Common myeloid progenitor, CD34-positive (primary cell): ENCODE results near the gene AVP.
A peak's percentile ranks its signal among the peaks of the same experiment; 100 is the strongest.
"Not testable (repeated sequence)": the region's sequence is repeated elsewhere in the genome, so short reads cannot be mapped to it uniquely, and the experiment has no call there.

Source experiments
- CTCF ChIA-PET: fragments of 350-600 bp; sonication (Branson Sonifier 250); formaldehyde crosslinking; loops from one replicate; lab custom pipeline; 2021; ENCODE audit warnings: antibody characterized with exemption; lab: Charles Lee
- POLR2A ChIA-PET: fragments of 350-600 bp; sonication (Branson Sonifier 250); formaldehyde crosslinking; loops from one replicate; lab custom pipeline; 2021; ENCODE audit warnings: antibody characterized with exemption; lab: Charles Lee
- DNase-seq, 3 donors: peaks; one replicate each; pipeline versions ENCODE4 v3.0.0 to v3.0.0-alpha.2; 2013
- H3K27ac ChIP-seq, 2 experiments: 1 replicate in 1 of 2; 2 replicates in 1 of 2; pipeline ENCODE4 v1.7.0; 2013; ENCODE audit warnings: inconsistent platforms in 2 of 2, low read length in 2 of 2, mild to moderate bottlenecking in 2 of 2, low read depth in 1 of 2, moderate library complexity in 1 of 2; ENCODE audit not compliant: severe bottlenecking in 2 of 2, insufficient read depth in 1 of 2, poor library complexity in 1 of 2
- H3K27me3 ChIP-seq, 5 experiments: replicated peaks in 2 of 5; 1 replicate in 3 of 5; 2 replicates in 2 of 5; pipeline versions ENCODE4 v1.6.1 to v1.7.0; 2013; ENCODE audit warnings: low read length in 4 of 5, mild to moderate bottlenecking in 2 of 5, moderate library complexity in 2 of 5, inconsistent platforms in 1 of 5; ENCODE audit not compliant: insufficient read depth in 5 of 5, control insufficient read depth in 4 of 5
- H3K36me3 ChIP-seq, 4 experiments: 1 replicate in 2 of 4; 2 replicates in 2 of 4; pipeline versions ENCODE4 v1.6.1 to v1.7.0; 2013; ENCODE audit warnings: low read length in 3 of 4, control low read depth in 1 of 4, mild to moderate bottlenecking in 1 of 4; ENCODE audit not compliant: control insufficient read depth in 4 of 4, insufficient read depth in 4 of 4
- H3K4me1 ChIP-seq, 4 experiments: 1 replicate in 3 of 4; 2 replicates in 1 of 4; pipeline versions ENCODE4 v1.6.1 to v1.7.1; 2013; ENCODE audit warnings: low read length in 3 of 4, mild to moderate bottlenecking in 3 of 4, control low read depth in 1 of 4, inconsistent platforms in 1 of 4, moderate library complexity in 1 of 4; ENCODE audit not compliant: control insufficient read depth in 4 of 4, insufficient read depth in 4 of 4; ENCODE audit errors: control extremely low read depth in 1 of 4
- H3K4me3 ChIP-seq, 7 experiments: 1 replicate in 4 of 7; 2 replicates in 3 of 7; pipeline versions ENCODE4 v1.5.1 to v1.7.0; 2013; ENCODE audit warnings: mild to moderate bottlenecking in 7 of 7, low read length in 6 of 7, moderate library complexity in 6 of 7, inconsistent platforms in 2 of 7, low read depth in 2 of 7, control low read depth in 1 of 7; ENCODE audit not compliant: insufficient read depth in 4 of 7, control insufficient read depth in 1 of 7; ENCODE audit errors: extremely low read depth in 1 of 7
- H3K9me3 ChIP-seq, 5 experiments: 1 replicate in 4 of 5; 2 replicates in 1 of 5; pipeline versions ENCODE4 v1.6.1 to v1.7.1; 2013; ENCODE audit warnings: low read length in 4 of 5, mild to moderate bottlenecking in 2 of 5, inconsistent platforms in 1 of 5, low read depth in 1 of 5, moderate library complexity in 1 of 5; ENCODE audit not compliant: control insufficient read depth in 4 of 5, insufficient read depth in 2 of 5; ENCODE audit errors: control extremely low read depth in 1 of 5
- WGBS: methylation state at CpG from one replicate; pipeline ENCODE4 v1.1.5; 2013; ENCODE audit not compliant: insufficient coverage; 5-methylcytosine and 5-hydroxymethylcytosine counted together

Gene AVP

GRCh38 chr20:3121271-3121911, 36.9 kb upstream of the AVP start:
- H3K9me3 ChIP-seq = peaks cover 0 to 15% (median 0%) of the 10 kb centered on the region in 5 experiments
- peaks cover 0 to 26% (median 18%) of the 10 kb centered on the region in 4 experiments for H3K4me1 ChIP-seq
- H3K36me3 ChIP-seq = peaks cover 0 to 19% (median 15%) of the 10 kb centered on the region in 4 experiments
- peak overlapping the region in 1 of 2 experiments; percentile 25 for H3K27ac ChIP-seq
- DNase-seq = peak in 2 of 3 donors; percentile 63 to 67
- H3K4me3 ChIP-seq = peak overlapping the region in 2 of 7 experiments; percentile 34 to 45
- ChIA-PET CTCF (interaction anchor here (1.1 to 1.6 kb wide), 4 partner anchors 15 to 68 kb away, joined by 3 to 5 read pairs (median 4); no protein-coding TSS in a partner anchor), POLR2A (interaction anchor here (0.6 to 1.4 kb wide), 2 partner anchors 38 to 44 kb away, joined by 3 to 6 read pairs; partner anchors contain the start of genes FASTKD5 and UBOX5)
- WGBS = 63% methylated on average over 11 of the region's 11 CpGs
- no peaks in the 10 kb centered on the region for H3K27me3 ChIP-seq

DNA sequence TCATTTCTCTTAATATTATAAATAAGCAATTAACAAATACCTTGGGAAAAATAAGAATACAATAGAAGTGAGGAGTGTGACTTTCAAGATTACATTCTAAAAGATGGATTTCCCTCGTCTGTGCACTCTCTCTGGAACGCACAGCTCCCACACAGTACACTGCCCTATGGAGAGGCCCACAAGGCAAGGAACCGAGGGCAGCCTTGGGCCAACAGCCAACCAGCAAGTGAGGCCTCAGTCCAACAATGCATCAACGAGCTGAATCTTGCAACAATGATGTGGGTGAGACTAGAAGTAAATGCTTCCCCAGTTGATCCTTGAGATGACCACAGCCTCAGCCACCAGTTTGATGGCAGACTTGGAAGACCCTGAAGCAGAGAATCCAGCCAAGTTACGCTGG, 34.5 kb upstream of the AVP start:
- peaks cover 0 to 23% (median 13%) of the 10 kb centered on the region in 4 experiments for H3K36me3 ChIP-seq
- CTCF ChIA-PET = interaction anchor here (1.2 to 7.7 kb wide), 9 partner anchors 10 to 158 kb away, joined by 3 to 71 read pairs (median 6); no protein-coding TSS in a partner anchor

GRCh38 chr20:3117839-3118379, 33.4 kb upstream of the AVP start:
- H3K9me3 ChIP-seq, POLR2A ChIA-PET, H3K27me3 ChIP-seq: not testable (repeated sequence)
- Histone ChIP-seq H3K27ac (peak overlapping the region in 1 of 2 experiments; percentile 34), H3K36me3 (peaks cover 0 to 26% (median 12%) of the 10 kb centered on the region in 4 experiments), H3K4me1 (peaks cover 0 to 49% (median 24%) of the 10 kb centered on the region in 4 experiments), H3K4me3 (peak overlapping the region in 1 of 7 experiments; percentile 42)
- peak; percentile 87 to 92 (median 91) for DNase-seq
- CTCF ChIA-PET = interaction anchor here (0.8 to 7.7 kb wide), 15 partner anchors 9 to 199 kb away, joined by 3 to 71 read pairs (median 7); partner anchors contain the start of gene OXT
- WGBS = 53% methylated on average over 5 of the region's 14 CpGs

More for the DNA sequence above, 34.5 kb upstream of the AVP start:
- POLR2A ChIA-PET = no interaction called here
- Histone ChIP-seq H3K4me3 (no peak overlapping the region), H3K4me1 (peaks cover 0 to 41% (median 21%) of the 10 kb centered on the region in 4 experiments), H3K27ac (no peak overlapping the region), H3K27me3 (no peaks in the 10 kb centered on the region), H3K9me3 (peaks cover 0 to 12% (median 0%) of the 10 kb centered on the region in 5 experiments)
- WGBS = 92% methylated on average over 5 of the region's 5 CpGs
- DNase-seq = no peak

DNA sequence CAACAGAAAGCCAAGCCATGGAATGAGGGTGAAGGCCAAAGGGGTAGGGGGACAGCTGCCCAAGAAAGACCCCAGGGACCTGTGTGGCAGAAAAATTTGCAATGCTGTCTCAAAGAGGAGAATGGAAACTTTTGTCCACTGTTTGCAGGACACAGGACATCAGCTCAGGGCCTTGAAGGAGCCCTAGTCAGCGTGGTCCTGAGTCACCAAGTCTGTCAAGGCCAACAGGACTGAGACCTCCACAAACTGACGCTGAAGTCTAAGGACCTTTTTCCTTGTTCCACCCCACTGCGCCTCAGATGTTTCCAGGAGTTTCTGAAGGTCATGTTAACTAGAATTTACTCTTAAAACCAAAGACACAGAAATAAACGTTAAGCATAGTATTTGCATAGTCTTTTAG, 31.8 kb upstream of the AVP start:
- Histone ChIP-seq H3K36me3 (peaks cover 0 to 11% (median 2%) of the 10 kb centered on the region in 4 experiments), H3K27me3 (no peaks in the 10 kb centered on the region), H3K4me1 (peaks cover 2 to 53% (median 28%) of the 10 kb centered on the region in 4 experiments), H3K9me3 (no peaks in the 10 kb centered on the region), H3K27ac (no peak overlapping the region), H3K4me3 (no peak overlapping the region)
- POLR2A ChIA-PET = no interaction called here
- CTCF ChIA-PET = interaction anchor here (1.3 to 7.7 kb wide), 10 partner anchors 11 to 200 kb away, joined by 3 to 71 read pairs (median 8); partner anchors contain the start of gene OXT
- 73% methylated on average over 2 of the region's 4 CpGs for WGBS
- DNase-seq = no peak

- POLR2A ChIA-PET = interaction anchor here (0.8 to 1.2 kb wide), 2 partner anchors 22 to 62 kb away, joined by 3 read pairs; no protein-coding TSS in a partner anchor
- H3K4me1 ChIP-seq = peaks cover 2 to 47% (median 24%) of the 10 kb centered on the region in 4 experiments
- H3K27ac ChIP-seq = no peak overlapping the region
- CTCF ChIA-PET = interaction anchor here (0.9 to 7.7 kb wide), 13 partner anchors 12 to 204 kb away, joined by 3 to 71 read pairs (median 5); partner anchors contain the start of gene OXT
- peaks cover 0 to 10% (median 2%) of the 10 kb centered on the region in 4 experiments for H3K36me3 ChIP-seq
- H3K4me3 ChIP-seq = peak overlapping the region in 2 of 7 experiments; percentile 20 to 48
- no peaks in the 10 kb centered on the region for H3K27me3 ChIP-seq
- DNase-seq = peak; percentile 51 to 58 (median 58)
- WGBS = 46% methylated on average over 16 of the region's 30 CpGs
- no peaks in the 10 kb centered on the region for H3K9me3 ChIP-seq
These were observed 30.9 kb upstream of the AVP start for GRCh38 chr20:3115190-3116107.

GRCh38 chr20:3111995-3112394, 27.5 kb upstream of the AVP start:
- Histone ChIP-seq H3K36me3 (peaks cover 0 to 26% (median 8%) of the 10 kb centered on the region in 4 experiments), H3K4me3 (no peak overlapping the region), H3K9me3 (no peaks in the 10 kb centered on the region), H3K27me3 (no peaks in the 10 kb centered on the region), H3K27ac (no peak overlapping the region), H3K4me1 (peaks cover 2 to 61% (median 40%) of the 10 kb centered on the region in 4 experiments)
- WGBS = 48% methylated on average over 2 of the region's 2 CpGs
- CTCF ChIA-PET = interaction anchor here (5.7 to 7.7 kb wide), 2 partner anchors 17 to 40 kb away, joined by 64 to 71 read pairs; partner anchors contain the start of gene OXT
- POLR2A ChIA-PET = no interaction called here
- no peak for DNase-seq
